Measurements from ENCODE around the gene CLTC. TPM values are rescaled to one million over a fixed set of nuclear protein-coding genes. Genes with fewer than 3 reads are reported as not detected.

The CLTC gene
- total RNA-seq, 2 donors from 2014 or later, result 342 to 393 TPM

GRCh38 chr17:59723607-59724006, 103.9 kb downstream of the CLTC start:
- Mint-ChIP-seq H3K27ac (no peak overlapping the region), H3K4me1 (peaks cover 6% of the 10 kb centered on the region), H3K4me3 (no peak overlapping the region), H3K9me3 (no peaks in the 10 kb centered on the region), H3K27me3 (ENCODE audit: insufficient read depth) (no peaks in the 10 kb centered on the region), H3K36me3 (ENCODE audit: low read depth) (peaks cover 3% of the 10 kb centered on the region)
- no peak overlapping the region for H3K4me3 ChIP-seq (ENCODE audit: low read length)
- H3K27ac ChIP-seq (ENCODE audit: low read depth, low read length), result no peak overlapping the region
- H3K4me1 ChIP-seq (ENCODE audit: control insufficient read depth, insufficient read depth, low read length), result no peaks in the 10 kb centered on the region
- no peak for DNase-seq
- H3K36me3 ChIP-seq (ENCODE audit: control insufficient read depth, insufficient read depth, low read length), result no peaks in the 10 kb centered on the region
- WGBS, 2 experiments (ENCODE audit: insufficient coverage in 1 of 2, insufficient read length in 1 of 2), result 96 to 100% methylated on average over 1 of the region's 1 CpG
- TF ChIP-seq, protein P1, sequence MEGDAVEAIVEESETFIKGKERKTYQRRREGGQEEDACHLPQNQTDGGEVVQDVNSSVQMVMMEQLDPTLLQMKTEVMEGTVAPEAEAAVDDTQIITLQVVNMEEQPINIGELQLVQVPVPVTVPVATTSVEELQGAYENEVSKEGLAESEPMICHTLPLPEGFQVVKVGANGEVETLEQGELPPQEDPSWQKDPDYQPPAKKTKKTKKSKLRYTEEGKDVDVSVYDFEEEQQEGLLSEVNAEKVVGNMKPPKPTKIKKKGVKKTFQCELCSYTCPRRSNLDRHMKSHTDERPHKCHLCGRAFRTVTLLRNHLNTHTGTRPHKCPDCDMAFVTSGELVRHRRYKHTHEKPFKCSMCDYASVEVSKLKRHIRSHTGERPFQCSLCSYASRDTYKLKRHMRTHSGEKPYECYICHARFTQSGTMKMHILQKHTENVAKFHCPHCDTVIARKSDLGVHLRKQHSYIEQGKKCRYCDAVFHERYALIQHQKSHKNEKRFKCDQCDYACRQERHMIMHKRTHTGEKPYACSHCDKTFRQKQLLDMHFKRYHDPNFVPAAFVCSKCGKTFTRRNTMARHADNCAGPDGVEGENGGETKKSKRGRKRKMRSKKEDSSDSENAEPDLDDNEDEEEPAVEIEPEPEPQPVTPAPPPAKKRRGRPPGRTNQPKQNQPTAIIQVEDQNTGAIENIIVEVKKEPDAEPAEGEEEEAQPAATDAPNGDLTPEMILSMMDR (conservative IDR thresholded peaks at IDR 0.05), result no peak
- no peaks in the 10 kb centered on the region for H3K9me3 ChIP-seq (ENCODE audit: control insufficient read depth, low read length)
- no peaks in the 10 kb centered on the region for H3K27me3 ChIP-seq (ENCODE audit: control insufficient read depth, insufficient read depth, low read length, poor library complexity, severe bottlenecking)
- no peak overlapping the region for H3K9ac ChIP-seq (ENCODE audit: extremely low read depth, low read length, poor library complexity, severe bottlenecking)

GRCh38 chr17:59725691-59726090, 106.0 kb downstream of the CLTC start:
- H3K4me1 ChIP-seq (ENCODE audit: control insufficient read depth, insufficient read depth, low read length), result no peaks in the 10 kb centered on the region
- Mint-ChIP-seq H3K4me3 (no peak overlapping the region), H3K27me3 (ENCODE audit: insufficient read depth) (no peaks in the 10 kb centered on the region), H3K9me3 (no peaks in the 10 kb centered on the region), H3K27ac (no peak overlapping the region), H3K4me1 (peaks cover 6% of the 10 kb centered on the region), H3K36me3 (ENCODE audit: low read depth) (no peaks in the 10 kb centered on the region)
- H3K9ac ChIP-seq (ENCODE audit: extremely low read depth, low read length, poor library complexity, severe bottlenecking), result no peak overlapping the region
- H3K27me3 ChIP-seq (ENCODE audit: control insufficient read depth, insufficient read depth, low read length, poor library complexity, severe bottlenecking), result no peaks in the 10 kb centered on the region
- WGBS, 2 experiments (ENCODE audit: insufficient coverage in 1 of 2, insufficient read length in 1 of 2), result 100% methylated on average over 2 of the region's 2 CpGs; no CpG with 5 or more reads in 1 of the 2 experiments
- H3K4me3 ChIP-seq (ENCODE audit: low read length), result no peak overlapping the region
- DNase-seq, result no peak
- no peak overlapping the region for H3K27ac ChIP-seq (ENCODE audit: low read depth, low read length)
- H3K9me3 ChIP-seq (ENCODE audit: control insufficient read depth, low read length), result no peaks in the 10 kb centered on the region
- TF ChIP-seq, protein P1 (conservative IDR thresholded peaks at IDR 0.05), result no peak
- H3K36me3 ChIP-seq (ENCODE audit: control insufficient read depth, insufficient read depth, low read length), result no peaks in the 10 kb centered on the region

- no peaks in the 10 kb centered on the region for H3K27me3 Mint-ChIP-seq (ENCODE audit: insufficient read depth)
These were observed 108.3 kb downstream of the CLTC start for GRCh38 chr17:59727817-59728533.

More at GRCh38 chr17:59727817-59728533, 108.3 kb downstream of the CLTC start:
- TF ChIP-seq, protein P1 (conservative IDR thresholded peaks at IDR 0.05), result no peak
- H3K9ac ChIP-seq (ENCODE audit: extremely low read depth, low read length, poor library complexity, severe bottlenecking), result no peak overlapping the region
- no peaks in the 10 kb centered on the region for H3K9me3 ChIP-seq (ENCODE audit: control insufficient read depth, low read length)
- Mint-ChIP-seq H3K36me3 (ENCODE audit: low read depth) (peaks cover 4% of the 10 kb centered on the region), H3K4me1 (peaks cover 6% of the 10 kb centered on the region), H3K27ac (no peak overlapping the region), H3K4me3 (no peak overlapping the region), H3K9me3 (no peaks in the 10 kb centered on the region)
- WGBS, 2 experiments (ENCODE audit: insufficient coverage in 1 of 2, insufficient read length in 1 of 2), result 93% methylated on average over 1 of the region's 1 CpG; no CpG with 5 or more reads in 1 of the 2 experiments
- H3K27me3 ChIP-seq (ENCODE audit: control insufficient read depth, insufficient read depth, low read length, poor library complexity, severe bottlenecking), result no peaks in the 10 kb centered on the region
- no peak overlapping the region for H3K4me3 ChIP-seq (ENCODE audit: low read length)
- H3K27ac ChIP-seq (ENCODE audit: low read depth, low read length), result no peak overlapping the region
- peaks cover 4% of the 10 kb centered on the region for H3K36me3 ChIP-seq (ENCODE audit: control insufficient read depth, insufficient read depth, low read length)
- H3K4me1 ChIP-seq (ENCODE audit: control insufficient read depth, insufficient read depth, low read length), result no peaks in the 10 kb centered on the region
- no peak for DNase-seq
